Omental fat pad (tissue), 4 donors: Measurements from ENCODE around the gene CAPN5. TPM values are rescaled to one million over a fixed set of nuclear protein-coding genes. Genes with fewer than 3 reads are reported as not detected.

ENCODE experiments used
- ATAC-seq: fragments of 150-250 bp; one replicate; pipeline ENCODE4 v1.9.1; 2016; ENCODE audit warnings: mild to moderate bottlenecking, moderate library complexity; ENCODE audit not compliant: low FRiP score
- DNase-seq: peaks from one replicate; pipeline ENCODE4 v3.0.0-alpha.2; 2019; ENCODE audit warnings: low spot score
- CTCF ChIP-seq, 3 donors: fragments of 450-650 bp; IDR thresholded peaks; one replicate each; pipeline ENCODE4 v1.5.1; 2016 to 2017; ENCODE audit warnings: antibody characterized with exemption in 3 of 3, mild to moderate bottlenecking in 3 of 3, moderate library complexity in 2 of 3
- total RNA-seq, 4 donors: library from RNA; depleted of rRNA; stranded (reverse); fragments of >200 nt; gene quantifications; one replicate each; pipeline ENCODE4 v1.1.0, GENCODE V29; 2016

CAPN5 gene
- total RNA-seq, 4 donors from 2014 or later: 3.3 to 8.5 (median 4.7) TPM

- DNase-seq (peak; percentile 3), ATAC-seq (no peak)
These were observed 4.3 kb downstream of the CAPN5 start for GRCh38 chr11:77071077-77071476.

GRCh38 chr11:77071671-77072605 lies 5.2 kb downstream of the CAPN5 start:
- DNase-seq (peak; percentile 14), ATAC-seq (no peak)
- TF ChIP-seq CTCF (IDR thresholded peaks at IDR 0.05): no peak

More at GRCh38 chr11:77071077-77071476, 4.3 kb downstream of the CAPN5 start:
- no peak for TF ChIP-seq CTCF (IDR thresholded peaks at IDR 0.05)

- no peak for DNase-seq
These were observed 6.1 kb downstream of the CAPN5 start for GRCh38 chr11:77072851-77073327.

GRCh38 chr11:77073328-77074001 lies 6.7 kb downstream of the CAPN5 start:
- ATAC-seq: peak; percentile 85
- TF ChIP-seq CTCF (IDR thresholded peaks at IDR 0.05): no peak
- peak; percentile 53 for DNase-seq

More at GRCh38 chr11:77072851-77073327, 6.1 kb downstream of the CAPN5 start:
- no peak for ATAC-seq
- TF ChIP-seq CTCF (IDR thresholded peaks at IDR 0.05): no peak

- ATAC-seq: no peak
- peak; percentile 16 for DNase-seq
- TF ChIP-seq CTCF (IDR thresholded peaks at IDR 0.05): no peak
These were observed 7.4 kb downstream of the CAPN5 start for GRCh38 chr11:77074205-77074604.

GRCh38 chr11:77074626-77075221 lies 8.0 kb downstream of the CAPN5 start:
- no peak for TF ChIP-seq CTCF (IDR thresholded peaks at IDR 0.05)
- DNase-seq: peak; percentile 10
- no peak for ATAC-seq
